Osteoblast (primary cell): ENCODE measurements around the gene TRIM46. TPM values are rescaled to one million over a fixed set of nuclear protein-coding genes. Genes with fewer than 3 reads are reported as not detected.

Experiments used
- DNase-seq: peaks from one replicate; pipeline ENCODE4 v3.0.0; 2011; ENCODE audit warnings: low spot score, mixed read lengths; ENCODE audit not compliant: insufficient read length; ENCODE audit errors: missing footprints
- H2AFZ ChIP-seq: 2 replicates; pipeline ENCODE4 v1.6.0; 2011; ENCODE audit warnings: mild to moderate bottlenecking, low read length
- H3K27ac ChIP-seq: 2 replicates; pipeline ENCODE4 v1.5.1; 2011; ENCODE audit warnings: mild to moderate bottlenecking, low read depth, low read length, moderate library complexity
- H3K27me3 ChIP-seq: 2 replicates; pipeline ENCODE4 v1.6.0; 2012; ENCODE audit warnings: mild to moderate bottlenecking, control low read depth, inconsistent platforms, low read length, moderate library complexity; ENCODE audit not compliant: insufficient read depth
- H3K36me3 ChIP-seq: 2 replicates; pipeline ENCODE4 v1.5.1; 2011; ENCODE audit warnings: mild to moderate bottlenecking, low read length, control low read depth, moderate library complexity; ENCODE audit not compliant: insufficient read depth
- H3K4me1 ChIP-seq: 2 replicates; pipeline ENCODE4 v1.5.1; 2011; ENCODE audit warnings: mild to moderate bottlenecking, low read length, control low read depth, moderate library complexity; ENCODE audit not compliant: insufficient read depth
- H3K4me2 ChIP-seq: 2 replicates; pipeline ENCODE4 v1.6.0; 2011; ENCODE audit warnings: mild to moderate bottlenecking, low read length; ENCODE audit not compliant: insufficient read depth
- H3K4me3 ChIP-seq: fragments of 200-600 bp; sonication (generic); 3 replicates; pipeline ENCODE4 v1.5.1; 2012; ENCODE audit warnings: mild to moderate bottlenecking, low read length, inconsistent platforms; ENCODE audit not compliant: insufficient read depth
- H3K79me2 ChIP-seq: 2 replicates; pipeline ENCODE4 v1.6.0; 2012; ENCODE audit warnings: mild to moderate bottlenecking, low read length, control low read depth, inconsistent platforms; ENCODE audit not compliant: insufficient read depth
- H3K9me3 ChIP-seq: 2 replicates; pipeline ENCODE4 v1.5.1; 2011; ENCODE audit warnings: low read depth, low read length, control low read depth
- H4K20me1 ChIP-seq: 2 replicates; pipeline ENCODE4 v1.6.0; 2012; ENCODE audit warnings: mild to moderate bottlenecking, low read length, control low read depth; ENCODE audit not compliant: insufficient read depth
- CTCF ChIP-seq: IDR thresholded peaks from 2 replicates; pipeline ENCODE4 v1.5.1; 2011; ENCODE audit warnings: mild to moderate bottlenecking, low read depth, low read length, moderate library complexity; ENCODE audit errors: extremely low read depth
- total RNA-seq: library from RNA; depleted of rRNA; stranded (reverse); fragments of >200 nt; gene quantifications from 2 replicates; pipeline ENCODE4 v1.2.3, GENCODE V29; 2012

TRIM46 gene
- total RNA-seq, 1 donor: 3.3 TPM

GRCh38 chr1:155131856-155132255 lies 41.8 kb upstream of the TRIM46 start:
- no peaks in the 10 kb centered on the region for H4K20me1 ChIP-seq
- H2AFZ ChIP-seq: no peak overlapping the region
- H3K79me2 ChIP-seq: peaks cover 3% of the 10 kb centered on the region
- H3K36me3 ChIP-seq: no peaks in the 10 kb centered on the region
- H3K27ac ChIP-seq: no peak overlapping the region
- peaks cover 26% of the 10 kb centered on the region for H3K4me1 ChIP-seq
- H3K4me3 ChIP-seq: no peak overlapping the region
- no peak for TF ChIP-seq CTCF
- no peak for DNase-seq
- no peak overlapping the region for H3K4me2 ChIP-seq
- no peaks in the 10 kb centered on the region for H3K9me3 ChIP-seq
- H3K27me3 ChIP-seq: peaks cover 32% of the 10 kb centered on the region

GRCh38 chr1:155133799-155134281 lies 39.8 kb upstream of the TRIM46 start:
- Histone ChIP-seq H3K4me2 (no peak overlapping the region), H3K27me3 (peaks cover 13% of the 10 kb centered on the region), H3K4me1 (peaks cover 24% of the 10 kb centered on the region), H2AFZ (no peak overlapping the region), H3K36me3 (peaks cover 7% of the 10 kb centered on the region), H4K20me1 (no peaks in the 10 kb centered on the region), H3K9me3 (no peaks in the 10 kb centered on the region), H3K79me2 (peaks cover 22% of the 10 kb centered on the region), H3K27ac (no peak overlapping the region), H3K4me3 (no peak overlapping the region)
- no peak for TF ChIP-seq CTCF
- DNase-seq: no peak

GRCh38 chr1:155134322-155134721 lies 39.3 kb upstream of the TRIM46 start:
- Histone ChIP-seq H3K4me1 (peaks cover 27% of the 10 kb centered on the region), H2AFZ (no peak overlapping the region), H4K20me1 (no peaks in the 10 kb centered on the region), H3K27me3 (peaks cover 8% of the 10 kb centered on the region), H3K79me2 (peaks cover 25% of the 10 kb centered on the region), H3K27ac (peak overlapping the region; percentile 97), H3K4me3 (peak overlapping the region; percentile 77), H3K9me3 (no peaks in the 10 kb centered on the region), H3K36me3 (peaks cover 9% of the 10 kb centered on the region), H3K4me2 (peak overlapping the region; percentile 84)
- no peak for TF ChIP-seq CTCF
- peak; percentile 80 for DNase-seq

GRCh38 chr1:155134880-155135414 lies 38.7 kb upstream of the TRIM46 start:
- Histone ChIP-seq H3K4me1 (peaks cover 21% of the 10 kb centered on the region), H3K4me2 (peak overlapping the region; percentile 84), H3K4me3 (peak overlapping the region; percentile 77), H3K27me3 (peaks cover 4% of the 10 kb centered on the region), H3K27ac (peak overlapping the region; percentile 97), H3K36me3 (peaks cover 9% of the 10 kb centered on the region), H3K9me3 (no peaks in the 10 kb centered on the region), H4K20me1 (no peaks in the 10 kb centered on the region), H2AFZ (peak overlapping the region; percentile 66), H3K79me2 (peaks cover 30% of the 10 kb centered on the region)
- TF ChIP-seq CTCF: no peak
- DNase-seq: peak; percentile 97
